Epidermal melanocyte (primary cell): ENCODE data around the gene DYSF.

Source experiments
- DNase-seq: peaks from one replicate; pipeline ENCODE4 v3.0.0; 2011; ENCODE audit warnings: low spot score; ENCODE audit not compliant: insufficient read length

DYSF gene

DNA sequence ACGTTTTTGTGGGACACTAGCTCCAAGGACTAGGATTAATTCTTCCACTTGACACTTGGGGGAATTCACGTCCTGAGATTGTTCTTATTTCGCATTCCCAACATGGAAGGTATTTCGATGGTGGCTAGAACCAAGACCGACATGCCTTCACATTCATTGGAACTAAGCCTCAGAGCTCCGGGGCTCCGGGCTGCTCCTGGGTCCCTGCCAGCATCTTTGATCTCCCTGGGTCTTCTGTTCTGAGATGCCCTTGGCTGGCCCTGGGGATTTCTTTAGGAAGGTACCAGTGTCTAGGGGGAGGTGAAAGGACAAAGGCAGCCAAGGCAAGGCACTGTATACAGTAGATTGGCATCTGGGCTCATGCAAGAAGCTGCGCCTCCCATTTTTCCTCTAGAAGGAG lies 76.8 kb downstream of the DYSF start:
- no peak for DNase-seq

GRCh38 chr2:71530641-71531332 lies 77.4 kb downstream of the DYSF start:
- DNase-seq: peak; percentile 73

GRCh38 chr2:71531522-71532047 lies 78.2 kb downstream of the DYSF start:
- DNase-seq: no peak

- DNase-seq: no peak
Observed at GRCh38 chr2:71532327-71532726, 79.0 kb downstream of the DYSF start.

DNA sequence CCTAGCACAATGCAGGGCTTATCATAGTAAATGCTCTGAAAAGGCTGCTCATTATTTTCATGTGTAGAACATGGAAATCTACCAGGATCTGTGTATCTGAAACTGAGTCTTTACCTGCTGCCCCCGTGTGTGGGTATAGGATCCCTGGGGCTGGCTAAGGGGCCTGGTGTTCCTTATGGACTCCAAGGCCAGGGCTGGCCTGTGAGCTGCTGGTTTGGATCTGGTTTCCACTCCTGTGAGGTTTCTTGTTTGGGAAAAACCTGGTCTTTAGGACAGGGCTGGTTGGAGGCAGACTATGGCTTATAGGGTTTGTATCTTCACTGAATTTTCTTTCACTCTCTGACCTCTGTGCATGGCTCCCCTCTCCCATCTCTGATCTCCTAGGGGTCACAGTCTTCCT lies 80.8 kb downstream of the DYSF start:
- no peak for DNase-seq

GRCh38 chr2:71534826-71535225 lies 81.5 kb downstream of the DYSF start:
- no peak for DNase-seq

DNA sequence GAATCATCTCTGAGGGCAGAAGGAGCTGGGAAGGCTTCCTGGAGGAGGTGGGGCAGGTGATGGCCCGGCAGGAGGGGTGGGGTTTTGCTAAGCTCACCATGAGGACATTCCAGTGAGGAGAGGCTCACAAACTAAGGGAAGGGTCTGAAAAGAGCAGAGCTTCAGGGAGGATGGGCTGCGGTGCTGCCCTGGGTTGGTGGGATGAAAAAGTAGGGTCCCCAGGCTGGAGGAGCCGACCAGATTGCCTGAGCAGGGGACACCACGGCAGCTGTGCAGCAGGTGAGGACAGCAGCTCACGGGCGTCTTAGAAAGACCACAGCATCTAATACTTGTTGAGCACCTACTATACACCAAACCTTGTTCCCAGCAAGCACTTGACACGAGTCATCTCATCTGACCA lies 82.2 kb downstream of the DYSF start:
- DNase-seq: no peak

GRCh38 chr2:71536226-71536671 lies 82.9 kb downstream of the DYSF start:
- no peak for DNase-seq

DNA sequence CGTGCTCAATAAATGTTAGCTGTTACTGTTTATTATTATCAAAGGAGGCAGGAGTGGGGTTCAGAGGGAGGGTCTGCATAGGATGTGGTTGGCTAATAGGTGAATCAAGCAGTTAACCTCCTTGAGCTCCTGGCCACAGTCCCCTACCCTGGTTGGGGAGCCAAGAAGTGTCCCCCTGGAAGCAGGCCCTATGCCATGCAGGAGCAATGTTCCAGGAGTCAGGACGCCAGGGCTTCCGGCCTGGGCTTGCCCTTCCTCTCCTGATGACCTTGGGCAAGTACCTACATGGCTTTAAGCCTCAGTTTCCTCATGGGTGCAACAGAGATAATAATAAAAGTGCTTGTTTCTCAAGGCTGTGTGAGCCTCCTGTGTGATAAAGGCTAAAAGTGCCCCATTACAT lies 84.9 kb downstream of the DYSF start:
- no peak for DNase-seq

- no peak for DNase-seq
Observed at GRCh38 chr2:71538656-71539265, 85.4 kb downstream of the DYSF start.

- DNase-seq: no peak
Observed at GRCh38 chr2:71540818-71541217, 87.5 kb downstream of the DYSF start.

- DNase-seq: no peak
Observed at GRCh38 chr2:71544919-71545571, 91.7 kb downstream of the DYSF start.

- peak; percentile 82 for DNase-seq
Observed at GRCh38 chr2:71545572-71546274, 92.4 kb downstream of the DYSF start.

GRCh38 chr2:71546275-71546638 lies 92.9 kb downstream of the DYSF start:
- no peak for DNase-seq

GRCh38 chr2:71546777-71547281 lies 93.5 kb downstream of the DYSF start:
- no peak for DNase-seq

DNA sequence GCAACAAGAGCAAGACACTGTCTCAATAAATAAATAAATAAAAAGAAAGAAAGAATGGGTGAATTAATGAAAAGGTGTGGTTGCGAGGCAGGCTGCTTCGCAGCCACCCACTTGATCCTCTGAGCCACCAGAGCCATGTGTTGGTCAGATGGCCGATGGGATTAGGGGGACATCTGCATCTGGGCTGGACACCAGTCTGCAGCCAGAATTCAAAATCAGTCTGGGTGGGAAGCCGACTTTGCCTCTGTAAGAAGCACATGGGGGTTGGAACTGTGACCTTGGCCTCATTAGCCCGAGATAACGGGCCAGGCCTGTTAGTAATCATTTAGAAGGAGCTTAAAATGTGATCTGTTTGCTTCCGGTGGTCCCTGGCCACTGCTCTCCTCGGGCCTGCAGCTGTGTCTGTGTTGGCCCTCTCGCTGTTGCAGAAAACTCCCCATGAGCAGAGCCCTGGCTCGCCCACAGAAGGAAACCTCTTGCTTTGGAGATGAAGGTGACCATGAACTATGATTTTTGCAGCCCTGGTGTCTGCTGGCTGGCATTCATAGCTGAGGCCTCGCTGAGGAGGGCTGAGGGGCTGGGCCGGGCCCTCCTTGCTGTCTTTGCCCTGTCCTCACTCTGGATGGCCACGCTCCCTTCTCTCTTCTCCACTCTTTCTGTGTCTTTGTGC lies 94.4 kb downstream of the DYSF start:
- DNase-seq: no peak

DNA sequence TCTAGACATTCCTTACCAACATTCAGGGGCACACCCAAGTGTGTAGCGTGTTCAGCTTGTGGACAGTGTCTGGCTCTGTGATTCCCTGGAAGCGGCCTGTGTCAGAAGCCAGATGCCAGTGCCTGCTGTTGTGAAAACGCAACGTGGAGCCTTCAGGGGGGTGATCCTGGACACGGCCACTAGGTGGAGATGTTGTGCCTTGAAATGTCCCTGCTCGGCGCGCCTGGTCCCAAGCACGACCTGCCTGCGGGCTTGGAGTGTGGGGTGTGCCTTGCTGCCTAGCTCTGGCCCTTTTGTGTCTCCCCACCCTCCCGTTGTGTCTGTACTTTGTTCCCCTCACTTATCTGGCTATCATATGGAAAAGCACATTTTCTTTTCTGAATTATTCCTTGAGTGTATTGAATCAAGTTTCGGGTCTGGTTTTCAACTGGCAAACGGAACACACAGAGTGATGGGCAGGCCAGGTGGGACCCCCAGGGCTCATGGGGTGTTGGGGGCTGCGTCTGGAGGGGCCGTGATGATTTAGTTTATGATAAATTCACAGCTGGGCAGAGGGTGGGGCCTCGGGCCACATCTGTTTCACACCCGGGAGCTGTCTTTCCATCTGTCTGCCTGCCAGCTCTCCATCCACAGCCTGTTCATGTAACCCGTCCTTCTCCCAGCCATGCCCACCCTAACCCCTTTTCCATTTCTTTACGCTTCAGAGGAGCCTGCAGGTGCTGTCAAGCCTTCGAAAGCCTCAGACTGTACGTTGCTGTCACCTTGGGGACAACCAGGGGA lies 95.5 kb downstream of the DYSF start:
- DNase-seq: peak; percentile 44

DNA sequence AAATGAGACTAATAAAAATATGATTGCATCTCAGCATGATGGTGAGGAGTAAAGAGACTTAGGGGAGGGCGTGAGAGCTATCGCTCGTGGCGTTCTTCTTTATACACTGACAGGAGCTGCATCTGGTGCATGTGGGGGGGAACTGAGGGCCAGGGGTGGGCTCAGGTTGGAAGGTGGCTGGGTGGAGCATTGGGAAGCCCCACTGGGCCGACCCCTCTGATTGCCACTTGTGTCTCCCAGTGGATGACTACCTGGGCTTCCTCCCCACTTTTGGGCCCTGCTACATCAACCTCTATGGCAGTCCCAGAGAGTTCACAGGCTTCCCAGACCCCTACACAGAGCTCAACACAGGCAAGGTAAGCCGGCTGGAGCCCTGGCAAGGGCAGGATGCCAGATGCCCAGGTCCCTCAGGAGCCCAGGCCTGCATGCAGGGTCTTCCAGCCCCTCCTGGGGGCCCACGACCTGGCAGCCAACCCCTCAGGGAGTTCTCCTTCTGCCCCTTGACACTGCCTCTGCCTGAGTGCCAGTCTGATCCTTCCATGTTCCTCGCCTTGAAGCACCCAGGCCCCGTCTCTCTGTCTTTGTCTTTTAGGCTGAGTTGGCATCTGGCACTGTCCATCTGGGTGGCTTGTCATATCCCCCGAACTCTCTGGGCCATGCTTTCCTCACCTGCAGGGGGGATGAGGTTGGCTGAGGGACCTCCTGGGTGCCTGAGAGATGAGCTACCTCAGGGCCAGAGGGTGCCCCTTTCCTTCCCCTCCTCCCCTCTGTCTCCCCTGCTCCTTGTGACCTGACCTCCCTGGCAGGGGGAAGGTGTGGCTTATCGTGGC lies 97.7 kb downstream of the DYSF start:
- DNase-seq: no peak

DNA sequence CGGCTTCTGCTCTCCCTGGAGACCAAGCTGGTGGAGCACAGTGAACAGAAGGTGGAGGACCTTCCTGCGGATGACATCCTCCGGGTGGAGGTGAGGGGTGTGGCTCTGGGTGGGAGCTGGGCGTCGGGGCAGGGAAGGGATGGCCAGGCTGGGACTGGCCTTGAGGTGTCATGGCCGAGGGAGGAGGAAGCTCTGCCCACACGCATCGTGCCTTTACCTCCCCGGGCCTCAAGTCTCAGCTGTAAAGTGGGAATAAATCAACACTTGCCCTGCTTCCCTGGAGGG lies 98.2 kb downstream of the DYSF start:
- DNase-seq: no peak

DNA sequence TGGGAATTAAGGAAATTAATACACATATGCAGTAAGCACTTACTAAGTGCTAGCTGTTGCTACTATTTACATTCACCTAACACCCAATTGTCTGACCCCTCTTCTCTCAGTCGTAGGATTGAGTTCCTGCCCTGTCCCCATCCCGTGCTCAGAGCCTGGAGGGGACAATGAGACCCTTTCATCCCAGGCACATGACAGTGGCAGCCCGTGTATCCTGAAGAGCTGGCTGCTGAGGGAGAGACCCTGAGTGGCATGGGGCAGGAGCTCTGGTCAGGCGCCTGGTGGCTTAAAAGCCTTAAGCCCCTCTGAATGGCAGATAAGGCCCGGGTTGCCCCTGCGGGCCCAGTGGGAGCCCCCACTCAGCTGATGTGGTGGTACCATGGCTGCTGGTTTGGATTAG lies 99.0 kb downstream of the DYSF start:
- no peak for DNase-seq
